ENCODE data around the gene FBXO5. TPM values are rescaled to one million over a fixed set of nuclear protein-coding genes. Genes with fewer than 3 reads are reported as not detected.

Gene FBXO5
- total and polyA plus RNA-seq, 9 of the 15 experiments (the other 6 are each of a cell fraction or from before 2014, with no cell fraction given): 17.8 to 89.3 (median 62.9) TPM

DNA sequence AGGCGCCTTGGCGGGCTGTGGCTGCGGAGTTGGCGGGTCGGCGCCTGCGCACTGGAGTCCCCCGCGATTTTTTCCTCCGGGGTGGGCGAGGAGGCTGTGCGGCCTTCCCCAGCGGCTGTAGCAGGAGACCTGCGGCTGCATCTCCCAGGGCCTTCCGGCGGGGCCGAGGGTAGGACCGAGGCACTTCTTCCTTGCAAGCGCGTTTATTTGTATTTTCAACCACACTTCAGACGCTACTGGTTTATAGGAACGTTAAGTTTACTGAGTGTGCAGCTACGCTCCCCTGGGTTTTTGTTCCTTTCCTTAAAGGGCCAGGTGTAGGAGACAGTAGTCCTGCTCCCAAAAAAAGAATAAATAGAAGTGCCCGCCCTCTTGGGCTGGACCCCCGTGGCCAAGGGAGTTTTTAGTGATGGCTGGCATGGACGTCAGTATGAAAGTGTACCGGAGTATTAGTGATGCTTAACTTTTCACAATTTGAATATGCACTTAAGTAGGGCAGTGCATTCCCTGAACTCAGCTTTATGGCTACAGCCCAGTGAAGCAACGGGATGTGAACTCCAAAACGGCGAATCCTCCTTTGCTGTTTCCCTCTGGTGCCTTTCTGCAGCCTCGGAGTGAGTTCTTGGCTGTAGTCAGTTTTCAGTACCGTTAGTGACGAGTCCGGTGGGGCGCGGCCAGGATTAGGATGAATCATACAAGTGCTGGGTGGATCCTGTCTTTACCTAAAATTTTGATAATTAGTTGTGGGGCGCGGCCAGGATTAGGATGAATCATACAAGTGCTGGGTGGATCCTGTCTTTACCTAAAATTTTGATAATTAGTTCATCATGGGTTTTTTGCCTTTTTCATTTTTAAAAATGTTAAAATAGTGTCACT lies 1.0 kb upstream of the FBXO5 start (continued):
- no peak for TF ChIP-seq MYC (IDR thresholded peaks at IDR 0.05; ENCODE audit: low read depth, low read length)
- TF ChIP-seq MYC (CRISPR knock-in tag; IDR thresholded peaks at IDR 0.05; ENCODE audit: borderline replicate concordance, low read depth): no peak
- peak; percentile 47; the same call in 1 of the 2 replicates for TF ChIP-seq MYBL2 (IDR thresholded peaks at IDR 0.05; ENCODE audit: low read depth)
- no peak for TF ChIP-seq MYBL2 (CRISPR knock-in tag; IDR thresholded peaks at IDR 0.05; ENCODE audit: borderline replicate concordance)
- TF ChIP-seq PHTF2 (CRISPR knock-in tag; IDR thresholded peaks at IDR 0.05): no peak
- TF ChIP-seq DACH1 (IDR thresholded peaks at IDR 0.05; ENCODE audit: partially characterized antibody): peak; percentile 73
- TF ChIP-seq CEBPB (tag; IDR thresholded peaks at IDR 0.05): no peak
- TF ChIP-seq VEZF1 (CRISPR knock-in tag; IDR thresholded peaks at IDR 0.05): peak; percentile 86
- no peak for TF ChIP-seq SIX5 (IDR thresholded peaks at IDR 0.05; ENCODE audit: borderline replicate concordance in 1 of 2, insufficient read depth in 1 of 2, low read depth in 1 of 2, low read length in 2 of 2)
- peak; percentile 75 for TF ChIP-seq PML (IDR thresholded peaks at IDR 0.05; ENCODE audit: low read length)
- TF ChIP-seq, protein P1, sequence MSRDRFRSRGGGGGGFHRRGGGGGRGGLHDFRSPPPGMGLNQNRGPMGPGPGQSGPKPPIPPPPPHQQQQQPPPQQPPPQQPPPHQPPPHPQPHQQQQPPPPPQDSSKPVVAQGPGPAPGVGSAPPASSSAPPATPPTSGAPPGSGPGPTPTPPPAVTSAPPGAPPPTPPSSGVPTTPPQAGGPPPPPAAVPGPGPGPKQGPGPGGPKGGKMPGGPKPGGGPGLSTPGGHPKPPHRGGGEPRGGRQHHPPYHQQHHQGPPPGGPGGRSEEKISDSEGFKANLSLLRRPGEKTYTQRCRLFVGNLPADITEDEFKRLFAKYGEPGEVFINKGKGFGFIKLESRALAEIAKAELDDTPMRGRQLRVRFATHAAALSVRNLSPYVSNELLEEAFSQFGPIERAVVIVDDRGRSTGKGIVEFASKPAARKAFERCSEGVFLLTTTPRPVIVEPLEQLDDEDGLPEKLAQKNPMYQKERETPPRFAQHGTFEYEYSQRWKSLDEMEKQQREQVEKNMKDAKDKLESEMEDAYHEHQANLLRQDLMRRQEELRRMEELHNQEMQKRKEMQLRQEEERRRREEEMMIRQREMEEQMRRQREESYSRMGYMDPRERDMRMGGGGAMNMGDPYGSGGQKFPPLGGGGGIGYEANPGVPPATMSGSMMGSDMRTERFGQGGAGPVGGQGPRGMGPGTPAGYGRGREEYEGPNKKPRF (IDR thresholded peaks at IDR 0.05; ENCODE audit: low read depth, low read length): no peak
- TF ChIP-seq, protein P2, sequence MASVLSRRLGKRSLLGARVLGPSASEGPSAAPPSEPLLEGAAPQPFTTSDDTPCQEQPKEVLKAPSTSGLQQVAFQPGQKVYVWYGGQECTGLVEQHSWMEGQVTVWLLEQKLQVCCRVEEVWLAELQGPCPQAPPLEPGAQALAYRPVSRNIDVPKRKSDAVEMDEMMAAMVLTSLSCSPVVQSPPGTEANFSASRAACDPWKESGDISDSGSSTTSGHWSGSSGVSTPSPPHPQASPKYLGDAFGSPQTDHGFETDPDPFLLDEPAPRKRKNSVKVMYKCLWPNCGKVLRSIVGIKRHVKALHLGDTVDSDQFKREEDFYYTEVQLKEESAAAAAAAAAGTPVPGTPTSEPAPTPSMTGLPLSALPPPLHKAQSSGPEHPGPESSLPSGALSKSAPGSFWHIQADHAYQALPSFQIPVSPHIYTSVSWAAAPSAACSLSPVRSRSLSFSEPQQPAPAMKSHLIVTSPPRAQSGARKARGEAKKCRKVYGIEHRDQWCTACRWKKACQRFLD (CRISPR knock-in tag; IDR thresholded peaks at IDR 0.05): peak; percentile 5; the same call in 1 of the 2 replicates
- TF ChIP-seq ZNF561 (CRISPR knock-in tag; conservative IDR thresholded peaks at IDR 0.05): no peak
- peak; percentile 38; the same call in 1 of the 2 replicates for TF ChIP-seq NCOA1 (IDR thresholded peaks at IDR 0.05; ENCODE audit: low read depth)
- TF ChIP-seq, protein P3, sequence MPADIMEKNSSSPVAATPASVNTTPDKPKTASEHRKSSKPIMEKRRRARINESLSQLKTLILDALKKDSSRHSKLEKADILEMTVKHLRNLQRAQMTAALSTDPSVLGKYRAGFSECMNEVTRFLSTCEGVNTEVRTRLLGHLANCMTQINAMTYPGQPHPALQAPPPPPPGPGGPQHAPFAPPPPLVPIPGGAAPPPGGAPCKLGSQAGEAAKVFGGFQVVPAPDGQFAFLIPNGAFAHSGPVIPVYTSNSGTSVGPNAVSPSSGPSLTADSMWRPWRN (IDR thresholded peaks at IDR 0.05; ENCODE audit: low read depth): 0 out of 2 replicates have a peak, but pooled peaks have one; percentile 18
- 0 out of 2 replicates have a peak, but pooled peaks have one; percentile 58 for TF ChIP-seq ZNF830 (CRISPR knock-in tag; IDR thresholded peaks at IDR 0.05)
- TF ChIP-seq, protein P4, sequence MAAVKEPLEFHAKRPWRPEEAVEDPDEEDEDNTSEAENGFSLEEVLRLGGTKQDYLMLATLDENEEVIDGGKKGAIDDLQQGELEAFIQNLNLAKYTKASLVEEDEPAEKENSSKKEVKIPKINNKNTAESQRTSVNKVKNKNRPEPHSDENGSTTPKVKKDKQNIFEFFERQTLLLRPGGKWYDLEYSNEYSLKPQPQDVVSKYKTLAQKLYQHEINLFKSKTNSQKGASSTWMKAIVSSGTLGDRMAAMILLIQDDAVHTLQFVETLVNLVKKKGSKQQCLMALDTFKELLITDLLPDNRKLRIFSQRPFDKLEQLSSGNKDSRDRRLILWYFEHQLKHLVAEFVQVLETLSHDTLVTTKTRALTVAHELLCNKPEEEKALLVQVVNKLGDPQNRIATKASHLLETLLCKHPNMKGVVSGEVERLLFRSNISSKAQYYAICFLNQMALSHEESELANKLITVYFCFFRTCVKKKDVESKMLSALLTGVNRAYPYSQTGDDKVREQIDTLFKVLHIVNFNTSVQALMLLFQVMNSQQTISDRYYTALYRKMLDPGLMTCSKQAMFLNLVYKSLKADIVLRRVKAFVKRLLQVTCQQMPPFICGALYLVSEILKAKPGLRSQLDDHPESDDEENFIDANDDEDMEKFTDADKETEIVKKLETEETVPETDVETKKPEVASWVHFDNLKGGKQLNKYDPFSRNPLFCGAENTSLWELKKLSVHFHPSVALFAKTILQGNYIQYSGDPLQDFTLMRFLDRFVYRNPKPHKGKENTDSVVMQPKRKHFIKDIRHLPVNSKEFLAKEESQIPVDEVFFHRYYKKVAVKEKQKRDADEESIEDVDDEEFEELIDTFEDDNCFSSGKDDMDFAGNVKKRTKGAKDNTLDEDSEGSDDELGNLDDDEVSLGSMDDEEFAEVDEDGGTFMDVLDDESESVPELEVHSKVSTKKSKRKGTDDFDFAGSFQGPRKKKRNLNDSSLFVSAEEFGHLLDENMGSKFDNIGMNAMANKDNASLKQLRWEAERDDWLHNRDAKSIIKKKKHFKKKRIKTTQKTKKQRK (IDR thresholded peaks at IDR 0.05; ENCODE audit: borderline replicate concordance, low read depth, low read length): no peak
- peak; percentile 20; the same call in 1 of the 2 replicates for TF ChIP-seq NFIC (IDR thresholded peaks at IDR 0.05)
